HG03521 (cell line): Measurements from ENCODE around the gene DSCAM.
"Not testable (repeated sequence)": the region's sequence is repeated elsewhere in the genome, so short reads cannot be mapped to it uniquely, and the experiment has no call there.

ENCODE experiments used
- ATAC-seq: cut with Tn5 transposase; IDR thresholded peaks from one replicate; pipeline ENCODE4 v1.9.1; 2021; ENCODE audit warnings: mild to moderate bottlenecking, moderate library complexity; ENCODE audit not compliant: unreplicated experiment

The DSCAM gene

GRCh38 chr21:40074198-40074597 is 772.8 kb downstream of the DSCAM start:
- no peak for ATAC-seq

- no peak for ATAC-seq
Observed at GRCh38 chr21:40073642-40074041, 773.3 kb downstream of the DSCAM start.

DNA sequence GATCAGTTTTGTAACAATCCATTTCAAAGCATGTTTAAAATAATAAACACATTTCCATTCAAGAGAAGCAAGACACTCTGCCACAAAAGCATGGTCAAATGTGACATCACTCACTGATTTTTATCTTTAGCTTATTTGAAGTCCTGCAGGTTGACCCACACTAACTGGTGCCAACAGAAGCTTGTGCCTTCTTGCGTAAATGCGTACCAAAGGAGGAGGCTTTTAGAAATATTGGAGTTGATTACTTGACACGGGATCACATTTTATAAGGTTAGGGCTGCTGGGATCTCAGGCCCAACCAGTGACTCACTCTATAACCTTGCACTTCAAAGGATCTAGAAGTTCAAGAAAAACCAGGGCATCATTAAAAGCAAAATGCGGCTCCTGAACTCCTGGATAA is 776.1 kb downstream of the DSCAM start:
- no peak for ATAC-seq

GRCh38 chr21:40067751-40068150 is 779.2 kb downstream of the DSCAM start:
- no peak for ATAC-seq

DNA sequence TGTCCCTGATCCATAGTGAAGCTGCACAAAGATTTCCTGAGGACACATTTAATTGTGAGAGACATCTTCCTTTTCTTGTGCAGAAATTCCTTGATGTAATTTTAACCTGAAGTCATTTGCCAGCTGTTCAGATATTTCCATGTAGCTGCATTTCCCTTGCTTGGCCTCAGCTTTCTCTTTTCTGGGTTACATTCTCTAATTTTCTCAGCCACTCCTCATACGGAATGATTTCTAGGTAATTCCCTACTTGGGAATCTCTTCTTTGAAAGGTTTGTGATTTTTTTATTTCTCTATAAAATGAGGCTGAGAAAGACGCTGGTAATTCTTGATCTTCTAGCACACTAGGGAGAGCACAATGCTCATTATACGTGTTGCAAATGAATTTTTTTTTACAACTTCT is 780.7 kb downstream of the DSCAM start:
- ATAC-seq: no peak

DNA sequence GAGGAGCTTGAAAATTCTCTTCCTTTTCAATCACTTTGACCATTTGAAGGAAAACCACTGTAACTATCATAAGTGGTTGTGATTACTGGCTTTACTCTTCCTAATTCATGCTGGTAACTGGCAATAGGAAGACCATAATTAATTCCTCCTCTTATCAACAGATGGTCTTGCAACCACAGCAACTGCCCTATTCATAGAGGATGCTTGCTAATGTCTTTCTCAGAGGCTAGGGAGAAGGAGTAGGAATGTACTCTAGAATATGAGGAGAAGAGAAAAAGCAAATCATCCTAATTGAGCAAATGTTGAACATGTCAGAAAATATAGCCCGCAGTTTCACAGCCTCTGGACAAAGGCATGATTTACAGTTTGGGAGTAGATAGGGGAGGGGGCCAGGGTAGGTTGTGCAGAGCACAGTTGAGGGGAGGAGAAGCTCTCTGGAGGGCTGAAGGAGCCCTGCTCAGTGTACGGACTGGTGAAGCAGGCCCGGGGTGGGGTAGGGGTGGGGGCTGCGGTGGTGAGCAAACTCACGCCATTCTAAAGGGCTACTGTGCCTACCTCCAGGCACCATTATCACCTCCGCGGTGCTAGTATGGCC is 786.8 kb downstream of the DSCAM start:
- ATAC-seq: no peak

- ATAC-seq: no peak
Observed at GRCh38 chr21:40057331-40057730, 789.6 kb downstream of the DSCAM start.

DNA sequence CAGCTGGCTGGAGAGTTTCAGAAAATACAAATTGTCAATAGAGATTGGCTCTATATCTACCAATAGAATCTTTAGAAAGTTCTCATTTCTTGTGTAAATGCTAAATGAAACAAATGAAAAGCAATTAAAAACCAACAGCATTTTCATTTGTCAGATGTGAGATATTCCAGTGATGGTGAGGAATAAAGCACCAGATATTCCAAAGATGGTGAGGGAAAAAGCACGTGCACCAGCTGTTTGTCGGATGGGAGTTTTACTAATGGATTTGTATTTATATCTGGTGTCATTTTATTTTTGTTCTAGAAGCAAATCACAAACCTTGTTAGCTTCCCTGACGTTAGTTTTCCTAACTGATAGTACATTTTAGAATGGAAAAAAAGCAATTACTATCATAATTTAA is 790.9 kb downstream of the DSCAM start:
- no peak for ATAC-seq

DNA sequence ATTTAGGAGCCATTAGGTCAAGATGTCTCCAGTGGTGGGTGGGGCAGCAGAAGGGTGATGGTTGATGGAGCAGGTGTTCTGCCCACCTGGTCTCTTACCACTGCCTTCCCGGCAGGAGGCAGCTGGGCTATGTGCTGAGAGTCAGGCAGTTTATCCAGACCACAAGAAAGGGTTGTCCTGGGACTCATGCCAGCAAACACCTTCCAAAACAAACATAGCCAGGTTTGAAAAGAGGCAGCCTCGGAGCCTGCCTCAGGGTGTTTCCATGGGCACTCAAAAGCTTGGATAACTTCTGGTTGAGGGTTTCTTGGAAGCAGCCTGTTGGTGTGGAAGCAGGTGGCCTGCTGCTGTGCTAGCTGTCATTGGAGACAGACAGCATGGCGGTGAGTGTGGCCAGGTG is 792.6 kb downstream of the DSCAM start:
- no peak for ATAC-seq

DNA sequence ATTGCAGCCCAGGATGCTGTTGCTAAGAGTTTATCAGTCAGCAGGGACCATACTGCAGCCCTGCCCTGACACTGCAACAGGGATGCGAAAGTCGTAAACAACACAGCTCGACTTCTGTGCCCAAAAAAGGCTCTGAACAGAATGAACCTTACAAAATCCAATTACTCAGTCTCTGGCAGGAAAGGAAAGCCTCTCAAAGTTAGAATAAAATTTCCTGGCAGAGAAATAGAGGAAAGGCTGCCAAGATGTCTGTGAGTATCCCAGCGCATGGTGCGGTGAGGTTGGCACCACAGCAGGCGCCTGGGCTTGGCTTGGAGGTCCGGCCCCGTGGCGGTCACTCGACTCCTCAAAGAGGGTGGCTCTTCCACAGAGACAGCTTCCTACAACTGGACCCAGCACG is 794.0 kb downstream of the DSCAM start:
- no peak for ATAC-seq

- no peak for ATAC-seq
Observed at GRCh38 chr21:40052276-40052675, 794.7 kb downstream of the DSCAM start.

- ATAC-seq: no peak
Observed at GRCh38 chr21:40051801-40052200, 795.2 kb downstream of the DSCAM start.

DNA sequence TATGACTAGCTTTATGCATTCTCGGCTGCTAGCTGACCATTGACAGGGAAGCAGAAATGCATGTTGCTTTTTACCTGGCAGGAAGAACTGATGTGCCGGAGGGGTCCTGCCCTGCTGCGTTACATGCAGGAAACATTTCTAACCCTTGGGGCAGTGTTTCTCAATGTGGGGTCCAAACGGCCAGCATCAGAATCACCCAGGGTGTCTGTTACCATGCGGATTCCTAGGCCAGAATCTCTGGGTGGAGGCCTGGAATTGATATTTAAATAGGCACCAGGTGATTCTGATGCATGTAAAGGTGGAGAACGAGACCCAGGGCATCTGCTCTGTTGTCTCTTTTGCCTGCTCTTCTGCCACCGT is 797.0 kb downstream of the DSCAM start:
- ATAC-seq: no peak

GRCh38 chr21:40049031-40049930 is 797.7 kb downstream of the DSCAM start:
- no peak for ATAC-seq

GRCh38 chr21:40047993-40048730 is 798.8 kb downstream of the DSCAM start:
- ATAC-seq: no peak

DNA sequence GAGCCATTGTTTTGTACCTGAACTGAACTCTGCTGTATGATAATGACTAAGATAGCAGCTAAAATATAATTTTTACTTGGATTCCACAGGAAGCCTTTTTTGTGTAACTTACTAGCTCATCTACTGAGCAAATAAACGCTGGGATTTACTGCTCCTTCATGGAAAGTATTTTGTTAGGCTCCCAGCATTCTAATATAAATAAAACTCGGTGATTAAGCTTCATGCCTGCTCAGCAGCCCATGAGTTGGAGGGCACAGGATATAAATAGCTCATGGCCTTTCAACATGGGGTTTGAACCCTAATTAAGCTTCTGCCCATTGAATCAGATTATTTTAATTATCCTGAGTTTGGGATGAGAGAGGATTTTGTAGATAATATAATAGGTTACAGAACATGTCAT is 799.7 kb downstream of the DSCAM start:
- ATAC-seq: no peak

DNA sequence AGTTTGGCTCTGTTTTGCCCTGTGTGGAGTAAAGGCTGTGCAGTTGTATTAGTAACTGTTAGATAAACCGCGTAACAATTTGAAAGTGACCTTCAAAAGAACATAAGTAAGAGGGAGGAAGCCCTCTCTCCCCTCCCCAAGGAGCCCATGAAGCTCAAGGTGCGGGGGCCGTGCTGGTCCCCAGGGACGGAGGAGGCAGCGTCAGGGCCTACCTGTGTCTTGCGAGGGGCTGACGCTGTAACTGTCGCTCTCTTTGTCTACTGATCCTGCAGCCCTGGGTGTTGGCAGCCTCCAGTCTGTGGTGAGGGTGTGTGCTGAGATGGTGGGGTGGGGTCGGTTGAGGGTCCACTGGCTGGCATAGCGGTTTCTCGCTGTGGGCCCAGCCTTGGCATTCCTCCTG is 803.1 kb downstream of the DSCAM start:
- ATAC-seq: no peak

DNA sequence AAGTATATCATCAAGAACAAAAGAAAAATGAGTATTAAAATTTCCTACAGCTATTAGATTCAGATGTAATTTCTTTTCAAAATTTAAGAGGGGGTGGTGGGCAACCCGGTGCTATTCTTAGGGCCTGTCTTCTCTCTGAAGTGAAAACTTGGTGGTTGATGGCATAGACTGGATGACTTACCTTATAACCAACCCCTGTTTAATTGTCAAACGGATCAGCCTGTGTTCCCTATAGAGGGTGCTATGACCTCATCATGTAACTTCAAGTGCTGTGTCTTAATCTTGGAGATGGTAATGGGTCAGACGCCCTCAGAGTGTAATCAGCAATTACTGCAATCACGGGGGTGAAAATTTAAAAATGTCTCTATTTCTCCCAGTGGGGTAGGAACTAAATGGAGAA is 803.5 kb downstream of the DSCAM start:
- ATAC-seq: no peak

- ATAC-seq: no peak
Observed at GRCh38 chr21:40041446-40041845, 805.5 kb downstream of the DSCAM start.

- not testable (repeated sequence) for ATAC-seq
Observed at GRCh38 chr21:40033156-40033782, 813.7 kb downstream of the DSCAM start.

- ATAC-seq: no peak
Observed at GRCh38 chr21:40029888-40030287, 817.1 kb downstream of the DSCAM start.
